PFSK-1 (cell line): ENCODE measurements around the gene DPPA4.

ENCODE experiments used
- SIN3A ChIP-seq: IDR thresholded peaks from 2 replicates; pipeline ENCODE4 v1.6.1; 2012; ENCODE audit warnings: mild to moderate bottlenecking, low read length, moderate library complexity, borderline replicate concordance; ENCODE audit not compliant: insufficient read depth
- TAF1 ChIP-seq: IDR thresholded peaks from 2 replicates; pipeline ENCODE4 v1.6.1; 2012; ENCODE audit warnings: low read length, control low read depth, borderline replicate concordance; ENCODE audit not compliant: insufficient read depth

DNA sequence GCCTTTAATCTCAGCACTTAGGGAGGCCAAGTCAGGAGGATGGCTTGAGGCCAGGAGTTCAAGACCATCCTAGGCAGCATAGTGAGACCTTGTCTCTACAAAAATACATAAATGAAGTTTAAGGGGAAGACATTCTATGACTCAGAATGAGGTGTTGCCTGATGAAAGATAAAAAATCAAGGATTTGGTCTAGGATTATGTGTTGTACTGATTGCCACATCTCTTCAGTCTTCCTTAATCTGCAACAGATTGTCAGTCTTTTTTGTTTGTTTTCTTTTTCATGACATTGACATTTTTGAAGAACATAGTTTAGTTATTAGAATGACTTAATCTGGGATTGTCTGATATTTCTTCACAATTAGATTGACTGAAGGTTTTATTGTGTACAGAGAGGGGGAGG, 26.3 kb upstream of the DPPA4 start:
- TF ChIP-seq SIN3A (no peak), TAF1 (no peak)
